Osteocyte (in vitro differentiated cells): Measurements from ENCODE around the gene CERS3. TPM values are rescaled to one million over a fixed set of nuclear protein-coding genes. Genes with fewer than 3 reads are reported as not detected.

Experiments used
- DNase-seq: peaks from one replicate; pipeline ENCODE4 v3.0.0; 2021; ENCODE audit warnings: mixed read lengths; ENCODE audit not compliant: unreplicated experiment; ENCODE audit errors: extremely low spot score
- H3K27ac Mint-ChIP-seq: one replicate; pipeline ENCODE4 v1.8.0; 2021; ENCODE audit warnings: mild to moderate bottlenecking, mixed read lengths; ENCODE audit not compliant: unreplicated experiment
- H3K27me3 Mint-ChIP-seq: one replicate; pipeline ENCODE4 v1.8.0; 2021; ENCODE audit warnings: mixed read lengths; ENCODE audit not compliant: unreplicated experiment
- H3K36me3 Mint-ChIP-seq: one replicate; pipeline ENCODE4 v1.8.0; 2021; ENCODE audit warnings: mixed read lengths; ENCODE audit not compliant: unreplicated experiment
- H3K4me1 Mint-ChIP-seq: one replicate; pipeline ENCODE4 v1.8.0; 2021; ENCODE audit warnings: mixed read lengths; ENCODE audit not compliant: unreplicated experiment
- H3K4me3 Mint-ChIP-seq: one replicate; pipeline ENCODE4 v1.8.0; 2021; ENCODE audit warnings: mild to moderate bottlenecking, moderate library complexity, mixed read lengths; ENCODE audit not compliant: unreplicated experiment
- H3K9me3 Mint-ChIP-seq: one replicate; pipeline ENCODE4 v1.8.0; 2021; ENCODE audit warnings: mixed read lengths; ENCODE audit not compliant: unreplicated experiment
- CTCF ChIP-seq: fragments of 200-600 bp; sonication (generic); IDR thresholded peaks from 2 replicates; pipeline ENCODE4 v1.5.0; 2021; ENCODE audit warnings: antibody characterized with exemption, mild to moderate bottlenecking, moderate library complexity
- total RNA-seq: library from RNA; stranded (reverse); gene quantifications from 2 replicates; pipeline ENCODE4 v1.2.1, GENCODE V29; 2021

Gene CERS3
- total RNA-seq, 1 donor from 2014 or later: not detected

- H3K36me3 Mint-ChIP-seq: no peaks in the 10 kb centered on the region
- no peaks in the 10 kb centered on the region for H3K27me3 Mint-ChIP-seq
- H3K9me3 Mint-ChIP-seq: peaks cover 3% of the 10 kb centered on the region
- H3K4me1 Mint-ChIP-seq: no peaks in the 10 kb centered on the region
- no peak overlapping the region for H3K4me3 Mint-ChIP-seq
- no peak for TF ChIP-seq CTCF
- DNase-seq: no peak
- no peak overlapping the region for H3K27ac Mint-ChIP-seq
Measured at GRCh38 chr15:100464256-100464655, 64.5 kb downstream of the CERS3 start.

GRCh38 chr15:100463515-100463914 is 65.2 kb downstream of the CERS3 start:
- Mint-ChIP-seq H3K27ac (no peak overlapping the region), H3K4me1 (no peaks in the 10 kb centered on the region), H3K4me3 (no peak overlapping the region), H3K9me3 (peaks cover 2% of the 10 kb centered on the region), H3K27me3 (no peaks in the 10 kb centered on the region), H3K36me3 (no peaks in the 10 kb centered on the region)
- no peak for TF ChIP-seq CTCF
- DNase-seq: no peak

DNA sequence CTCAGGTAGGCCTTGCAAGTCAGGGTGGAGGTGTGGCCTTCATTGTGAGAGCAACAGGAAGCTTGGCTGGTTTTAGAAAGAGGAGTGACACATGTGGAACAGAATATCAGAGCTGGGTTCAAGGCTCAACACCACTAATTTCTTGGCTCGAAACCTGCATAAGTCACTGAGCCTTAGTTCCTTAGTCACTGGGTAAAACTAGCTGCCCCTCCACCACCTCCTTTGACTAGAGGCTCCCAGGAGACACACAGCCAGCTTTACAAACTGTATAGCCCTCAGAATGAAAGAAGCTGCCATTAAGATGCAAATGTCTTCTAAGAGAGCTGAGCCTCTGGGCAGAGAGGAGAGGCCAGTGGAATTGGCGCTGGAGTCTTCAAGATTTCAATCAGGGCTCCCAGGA is 67.7 kb downstream of the CERS3 start:
- no peak for DNase-seq
- TF ChIP-seq CTCF: no peak
- no peaks in the 10 kb centered on the region for H3K27me3 Mint-ChIP-seq
- no peak overlapping the region for H3K27ac Mint-ChIP-seq
- no peaks in the 10 kb centered on the region for H3K9me3 Mint-ChIP-seq
- no peaks in the 10 kb centered on the region for H3K4me1 Mint-ChIP-seq
- H3K4me3 Mint-ChIP-seq: no peak overlapping the region
- no peaks in the 10 kb centered on the region for H3K36me3 Mint-ChIP-seq

DNA sequence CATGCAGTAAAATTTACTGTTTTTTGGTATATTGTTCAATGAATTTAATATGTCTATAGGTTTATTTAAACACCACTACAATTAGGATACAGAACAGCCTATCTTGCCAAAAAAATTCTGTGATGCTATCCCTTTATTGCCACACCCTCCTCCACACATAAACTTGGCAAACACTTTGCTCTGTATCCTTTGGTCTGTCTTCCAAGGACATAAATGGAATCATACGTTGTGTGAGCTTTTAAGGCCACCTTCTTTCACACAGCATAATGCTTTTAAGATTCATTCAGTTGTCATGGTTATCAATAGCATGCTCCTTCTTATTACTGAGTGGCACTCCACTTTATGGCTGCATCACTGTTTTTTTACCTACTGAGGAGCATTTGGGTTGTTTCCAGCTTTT is 71.5 kb downstream of the CERS3 start:
- no peak for DNase-seq
- no peaks in the 10 kb centered on the region for H3K9me3 Mint-ChIP-seq
- no peak overlapping the region for H3K27ac Mint-ChIP-seq
- TF ChIP-seq CTCF: no peak
- no peaks in the 10 kb centered on the region for H3K4me1 Mint-ChIP-seq
- H3K4me3 Mint-ChIP-seq: no peak overlapping the region
- H3K27me3 Mint-ChIP-seq: no peaks in the 10 kb centered on the region
- no peaks in the 10 kb centered on the region for H3K36me3 Mint-ChIP-seq

GRCh38 chr15:100454148-100454547 is 74.6 kb downstream of the CERS3 start:
- Mint-ChIP-seq H3K27ac (no peak overlapping the region), H3K4me1 (no peaks in the 10 kb centered on the region), H3K4me3 (no peak overlapping the region), H3K27me3 (no peaks in the 10 kb centered on the region), H3K9me3 (peaks cover 5% of the 10 kb centered on the region), H3K36me3 (no peaks in the 10 kb centered on the region)
- no peak for DNase-seq
- no peak for TF ChIP-seq CTCF
